Erythroblast (primary cell): Measurements from ENCODE around the gene LRP1-AS.
A peak's percentile ranks its signal among the peaks of the same experiment; 100 is the strongest.

Experiments used
- DNase-seq, 2 experiments: peaks; one replicate each; lab custom pipeline; 2025; lab: John Stamatoyannopoulos, UW
- GATA1 ChIP-seq: IDR thresholded peaks from 2 replicates; pipeline ENCODE4 v1.6.1; 2011; ENCODE audit warnings: low read depth, mild to moderate bottlenecking, control low read depth, low read length, moderate library complexity
- POLR2A ChIP-seq: IDR thresholded peaks from 2 replicates; pipeline ENCODE4 v1.6.1; 2011; ENCODE audit warnings: mild to moderate bottlenecking, low read length

Gene LRP1-AS

GRCh38 chr12:57135527-57136326 lies 11.7 kb downstream of the LRP1-AS start:
- TF ChIP-seq GATA1 (no peak), POLR2A (no peak)
- no peak for DNase-seq

GRCh38 chr12:57134949-57135348 lies 12.5 kb downstream of the LRP1-AS start:
- TF ChIP-seq POLR2A (no peak), GATA1 (no peak)
- DNase-seq, result no peak

- TF ChIP-seq POLR2A (no peak), GATA1 (no peak)
Observed at GRCh38 chr12:57133916-57134315, 13.5 kb downstream of the LRP1-AS start.

GRCh38 chr12:57133013-57133569 lies 14.3 kb downstream of the LRP1-AS start:
- TF ChIP-seq GATA1 (no peak), POLR2A (no peak)
- DNase-seq, result no peak

More at GRCh38 chr12:57133916-57134315, 13.5 kb downstream of the LRP1-AS start:
- DNase-seq, result no peak

GRCh38 chr12:57131896-57132744 lies 15.3 kb downstream of the LRP1-AS start:
- peak in 1 of 2 experiments; percentile 17 for DNase-seq

GRCh38 chr12:57130941-57131340 lies 16.5 kb downstream of the LRP1-AS start:
- TF ChIP-seq GATA1 (no peak), POLR2A (no peak)
- no peak for DNase-seq

More at GRCh38 chr12:57131896-57132744, 15.3 kb downstream of the LRP1-AS start:
- no peak for TF ChIP-seq GATA1
- TF ChIP-seq POLR2A, result no peak

- no peak for DNase-seq
- TF ChIP-seq POLR2A (no peak), GATA1 (no peak)
Observed at GRCh38 chr12:57129889-57130288, 17.5 kb downstream of the LRP1-AS start.

GRCh38 chr12:57129321-57129842 lies 18.0 kb downstream of the LRP1-AS start:
- DNase-seq, result no peak
- TF ChIP-seq POLR2A, result no peak
- no peak for TF ChIP-seq GATA1

GRCh38 chr12:57128519-57129247 lies 18.7 kb downstream of the LRP1-AS start:
- TF ChIP-seq GATA1 (no peak), POLR2A (no peak)
- no peak for DNase-seq

GRCh38 chr12:57127726-57128518 lies 19.5 kb downstream of the LRP1-AS start, which contains the start of gene LRP1:
LRP1 (plus strand) TSS chr12:57128483; CDS start chr12:57128965, 482 bp downstream.
- DNase-seq, result peak; percentile 65 to 68
- TF ChIP-seq GATA1 (no peak), POLR2A (no peak)

- TF ChIP-seq POLR2A, result no peak
- no peak for TF ChIP-seq GATA1
- peak; percentile 40 to 63 for DNase-seq
Observed at GRCh38 chr12:57127101-57127725, 20.2 kb downstream of the LRP1-AS start.

GRCh38 chr12:57126561-57126960 lies 20.9 kb downstream of the LRP1-AS start:
- peak; percentile 13 to 14 for DNase-seq

More at GRCh38 chr12:57126561-57126960, 20.9 kb downstream of the LRP1-AS start:
- TF ChIP-seq GATA1 (no peak), POLR2A (no peak)
